Breast epithelium (tissue), 4 donors: ENCODE measurements around the gene CRELD2. TPM values are rescaled to one million over a fixed set of nuclear protein-coding genes. Genes with fewer than 3 reads are reported as not detected.

ENCODE experiments used
- DNase-seq, 2 donors: peaks; one replicate each; pipeline ENCODE4 v3.0.0-alpha.2; 2019; ENCODE audit warnings: low spot score in 2 of 2
- H3K27ac ChIP-seq, 2 donors: fragments of 200-600 bp; sonication (generic) in 1 of 2; one replicate each; pipeline ENCODE4 v1.5.1; 2016 to 2019; ENCODE audit warnings: mild to moderate bottlenecking in 1 of 2
- H3K27me3 ChIP-seq, 2 donors: fragments of 200-600 bp; sonication (generic) in 1 of 2; one replicate each; pipeline versions ENCODE4 v1.5.1 to v1.6.0; 2017 to 2019; ENCODE audit warnings: control low read depth in 1 of 2, mild to moderate bottlenecking in 1 of 2
- H3K36me3 ChIP-seq: fragments of 200-600 bp; one replicate; pipeline ENCODE4 v1.5.1; 2019
- H3K4me1 ChIP-seq, 2 donors: fragments of 200-600 bp; sonication (generic); one replicate each; pipeline ENCODE4 v1.5.1; 2016 to 2019; ENCODE audit warnings: control low read depth in 1 of 2
- H3K4me3 ChIP-seq, 3 donors: fragments of 200-600 bp; sonication (generic); 1 replicate in 2 of 3; 2 replicates in 1 of 3; pipeline ENCODE4 v1.5.1; 2016 to 2019; ENCODE audit warnings: mild to moderate bottlenecking in 3 of 3, moderate library complexity in 2 of 3
- H3K9me3 ChIP-seq, 2 donors: fragments of 200-600 bp; sonication (generic) in 1 of 2; one replicate each; pipeline ENCODE4 v1.5.1; 2016 to 2019; ENCODE audit warnings: control low read depth in 1 of 2
- POLR2A ChIP-seq: fragments of 450-650 bp; IDR thresholded peaks from one replicate; pipeline ENCODE4 v1.6.1; 2016; ENCODE audit warnings: antibody characterized with exemption, mild to moderate bottlenecking, moderate library complexity
- POLR2AphosphoS5 ChIP-seq, 3 donors: sonication (generic); formaldehyde crosslinking; IDR thresholded peaks; one replicate each; pipeline ENCODE4 v1.6.1; 2017; ENCODE audit warnings: antibody characterized with exemption in 3 of 3
- intact Hi-C: fragments of 100-400 bp; cut with DNase I; formaldehyde crosslinking; loops from one replicate; pipeline ENCODE4 v1.15.1; 2023; ENCODE audit warnings: low total_unique reads
- total RNA-seq, 3 donors: library from RNA; depleted of rRNA; stranded (reverse); fragments of >200 nt; gene quantifications; one replicate each; pipeline ENCODE4 v1.1.0, GENCODE V29; 2016
- TF ChIP-seq, protein P1 (sequence below), 3 donors: fragments of 450-650 bp; IDR thresholded peaks; one replicate each; pipeline ENCODE4 v1.5.1; 2016 to 2017; ENCODE audit warnings: antibody characterized with exemption in 3 of 3, mild to moderate bottlenecking in 3 of 3, moderate library complexity in 3 of 3

CRELD2 gene
- total RNA-seq, 3 donors from 2014 or later: 20.6 to 59.3 (median 39.5) TPM

DNA sequence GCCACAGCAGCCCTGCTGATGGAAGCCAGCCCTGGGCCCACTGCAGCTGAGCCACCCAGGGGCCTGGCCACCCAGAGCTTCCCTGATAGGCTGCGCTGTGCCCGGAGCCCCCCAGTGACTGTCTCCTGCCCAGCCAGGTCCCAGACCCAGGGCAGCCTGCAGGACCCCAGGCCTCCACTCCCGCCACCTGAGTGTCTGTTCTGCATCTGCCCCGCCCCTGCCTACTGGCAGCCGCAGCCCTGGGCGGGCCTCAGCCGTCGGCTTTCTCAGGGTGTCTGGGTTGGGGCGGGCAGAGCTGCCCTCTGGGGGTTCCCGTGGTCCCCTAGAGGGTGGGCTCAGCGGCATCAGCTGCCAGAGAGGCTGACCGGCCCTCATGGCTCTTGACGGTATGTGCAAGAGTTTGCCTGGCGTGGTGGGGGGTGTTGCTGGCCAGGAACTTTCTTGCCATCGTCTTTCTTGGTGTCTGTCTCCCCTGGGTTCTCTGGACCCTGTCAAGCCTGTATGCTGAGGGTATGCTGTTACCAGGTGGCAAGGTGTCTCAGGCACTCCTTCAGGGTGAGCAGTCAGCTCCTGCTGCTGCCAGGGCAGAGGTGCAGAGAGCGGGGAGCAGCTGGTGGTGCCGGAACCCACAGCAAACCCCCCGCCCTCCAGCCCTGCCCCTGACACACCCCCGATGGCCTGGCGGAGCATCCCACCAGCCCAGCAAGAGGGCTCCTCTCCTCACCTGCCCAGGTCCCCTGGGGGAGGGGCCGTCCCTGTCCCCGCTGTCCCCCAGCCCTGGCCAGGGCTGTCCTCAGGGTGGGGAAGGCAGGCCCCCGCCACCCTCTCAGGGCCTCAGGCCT lies 29.9 kb downstream of the CRELD2 start:
- Histone ChIP-seq H3K36me3 (no peaks in the 10 kb centered on the region), H3K9me3 (no peaks in the 10 kb centered on the region), H3K27ac (peak overlapping the region; percentile 99), H3K4me1 (peaks cover 15 to 51% of the 10 kb centered on the region in 2 donors), H3K4me3 (peak overlapping the region in 2 of 3 donors; percentile 51 to 66), H3K27me3 (no peaks in the 10 kb centered on the region)
- intact Hi-C loops: no loop called here
- no peak for DNase-seq
- no peak for TF ChIP-seq POLR2A
- TF ChIP-seq POLR2AphosphoS5 (IDR thresholded peaks at IDR 0.05): no peak
- TF ChIP-seq, protein P1, sequence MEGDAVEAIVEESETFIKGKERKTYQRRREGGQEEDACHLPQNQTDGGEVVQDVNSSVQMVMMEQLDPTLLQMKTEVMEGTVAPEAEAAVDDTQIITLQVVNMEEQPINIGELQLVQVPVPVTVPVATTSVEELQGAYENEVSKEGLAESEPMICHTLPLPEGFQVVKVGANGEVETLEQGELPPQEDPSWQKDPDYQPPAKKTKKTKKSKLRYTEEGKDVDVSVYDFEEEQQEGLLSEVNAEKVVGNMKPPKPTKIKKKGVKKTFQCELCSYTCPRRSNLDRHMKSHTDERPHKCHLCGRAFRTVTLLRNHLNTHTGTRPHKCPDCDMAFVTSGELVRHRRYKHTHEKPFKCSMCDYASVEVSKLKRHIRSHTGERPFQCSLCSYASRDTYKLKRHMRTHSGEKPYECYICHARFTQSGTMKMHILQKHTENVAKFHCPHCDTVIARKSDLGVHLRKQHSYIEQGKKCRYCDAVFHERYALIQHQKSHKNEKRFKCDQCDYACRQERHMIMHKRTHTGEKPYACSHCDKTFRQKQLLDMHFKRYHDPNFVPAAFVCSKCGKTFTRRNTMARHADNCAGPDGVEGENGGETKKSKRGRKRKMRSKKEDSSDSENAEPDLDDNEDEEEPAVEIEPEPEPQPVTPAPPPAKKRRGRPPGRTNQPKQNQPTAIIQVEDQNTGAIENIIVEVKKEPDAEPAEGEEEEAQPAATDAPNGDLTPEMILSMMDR (IDR thresholded peaks at IDR 0.05): no peak

DNA sequence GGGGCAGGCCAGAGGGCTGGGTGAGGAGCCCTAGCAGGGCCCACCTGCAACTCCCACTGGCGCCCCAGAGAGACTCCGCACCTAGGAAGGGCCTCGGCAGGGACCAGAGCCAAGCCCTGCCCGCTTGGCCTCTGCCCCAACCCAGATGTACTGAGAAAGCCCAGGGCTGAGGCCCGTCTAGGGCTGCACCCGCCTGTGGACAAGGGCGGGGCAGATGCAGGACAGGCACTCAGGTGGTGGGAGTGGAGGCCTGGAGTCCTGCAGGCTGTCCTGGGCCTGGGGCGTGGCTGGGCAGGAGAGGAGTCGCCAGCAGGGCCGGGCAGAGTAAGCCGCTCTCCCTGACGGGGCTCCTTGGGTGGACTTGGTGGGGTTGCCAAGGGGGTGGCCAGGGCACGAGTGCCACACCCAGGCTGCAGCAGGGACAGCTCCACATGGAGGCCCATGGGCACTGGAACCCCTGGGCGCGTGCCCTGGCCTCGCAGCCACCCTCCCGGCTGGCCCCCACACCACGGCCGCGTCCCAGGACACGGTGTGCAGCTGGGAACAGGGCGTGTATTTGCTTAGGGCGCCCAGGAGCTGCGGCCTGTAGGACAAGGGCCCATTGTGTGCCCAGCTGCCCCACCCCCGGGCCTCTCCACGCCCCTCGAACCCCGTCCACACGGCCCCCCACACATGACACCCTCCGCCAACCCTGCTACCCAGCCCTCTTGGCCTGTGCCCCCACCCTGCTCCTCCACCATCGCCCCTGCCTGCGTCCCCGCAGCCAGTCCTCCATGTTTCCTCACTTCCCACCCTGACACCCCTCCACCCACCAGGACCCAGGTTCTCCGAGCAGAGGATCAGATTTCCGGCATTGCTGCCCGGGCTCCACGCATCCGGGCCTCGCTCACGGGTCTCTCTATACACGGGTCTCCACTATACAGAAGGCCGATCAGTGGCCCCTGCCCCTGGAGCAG lies 30.8 kb downstream of the CRELD2 start:
- Histone ChIP-seq H3K9me3 (no peaks in the 10 kb centered on the region), H3K36me3 (no peaks in the 10 kb centered on the region), H3K27ac (peak overlapping the region; percentile 99), H3K4me3 (peak overlapping the region in 2 of 3 donors; percentile 51 to 66), H3K4me1 (peaks cover 17 to 59% of the 10 kb centered on the region in 2 donors), H3K27me3 (no peaks in the 10 kb centered on the region)
- peak; percentile 88 to 91 for DNase-seq
- intact Hi-C loops: no loop called here
- peak; percentile 27 for TF ChIP-seq POLR2A
- TF ChIP-seq, protein P1 (IDR thresholded peaks at IDR 0.05): no peak
- peak in 1 of 3 donors; percentile 63 for TF ChIP-seq POLR2AphosphoS5 (IDR thresholded peaks at IDR 0.05)

DNA sequence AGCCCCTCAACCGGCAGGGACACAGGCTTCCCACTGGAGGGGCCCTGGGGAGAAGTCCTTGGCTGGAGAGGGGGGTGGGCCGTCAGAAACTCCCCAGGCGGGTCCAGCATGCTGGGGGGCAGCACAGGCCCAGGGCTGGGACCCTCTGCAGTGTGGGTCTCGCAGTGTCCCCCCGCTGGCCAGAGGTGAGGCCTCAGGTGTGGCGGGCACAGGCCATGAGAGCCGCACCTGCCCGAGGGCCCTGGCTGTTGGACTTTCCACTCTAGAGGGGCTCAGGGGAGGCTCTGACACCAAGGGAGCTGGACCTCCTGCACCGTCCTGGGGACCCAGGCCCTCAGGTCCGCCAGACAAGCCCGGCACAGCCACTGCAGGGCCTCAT lies 31.5 kb downstream of the CRELD2 start:
- intact Hi-C loops: loop anchor here (10.0 kb wide), 1 partner anchor 235 kb away; the partner anchor contains the start of gene TRABD
- H3K27ac ChIP-seq: peak overlapping the region; percentile 99
- H3K4me3 ChIP-seq: peak overlapping the region in 1 of 3 donors; percentile 3
- TF ChIP-seq, protein P1 (IDR thresholded peaks at IDR 0.05): no peak
- TF ChIP-seq POLR2A: no peak
- no peak for TF ChIP-seq POLR2AphosphoS5 (IDR thresholded peaks at IDR 0.05)
- no peaks in the 10 kb centered on the region for H3K9me3 ChIP-seq
- H3K36me3 ChIP-seq: no peaks in the 10 kb centered on the region
- H3K4me1 ChIP-seq: peaks cover 23 to 64% of the 10 kb centered on the region in 2 donors
- no peak for DNase-seq
- no peaks in the 10 kb centered on the region for H3K27me3 ChIP-seq

DNA sequence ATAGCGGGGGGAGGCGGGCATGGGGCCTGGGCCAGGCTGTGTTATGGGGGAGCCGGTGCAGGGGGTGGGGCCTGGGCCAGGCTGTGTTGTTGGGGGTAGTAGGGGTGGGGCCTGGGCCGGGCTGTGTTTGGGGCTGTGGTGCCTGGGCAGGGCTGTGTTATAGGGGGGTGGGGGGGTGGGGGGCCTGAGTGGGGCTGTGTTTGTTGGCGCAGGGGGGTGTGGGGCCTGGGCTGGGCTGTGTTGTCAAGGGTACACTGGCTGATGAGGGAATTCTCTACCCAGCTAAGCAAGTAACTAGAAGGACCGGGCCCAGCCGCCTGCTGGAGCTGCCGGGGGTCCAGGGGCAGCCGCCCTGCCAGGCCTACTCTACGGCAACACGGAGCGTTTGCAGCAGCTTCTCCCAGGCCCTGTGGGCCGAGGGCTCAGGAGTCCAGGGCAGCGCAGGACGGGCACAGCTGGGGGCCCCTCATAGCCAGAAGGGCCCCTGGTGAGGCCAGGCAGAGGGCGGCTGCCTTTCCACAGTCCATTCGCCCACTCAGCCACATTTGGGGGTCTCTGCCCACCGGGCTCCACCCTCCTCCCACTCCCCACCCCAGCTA lies 32.1 kb downstream of the CRELD2 start:
- Histone ChIP-seq H3K27ac (peak overlapping the region; percentile 99), H3K27me3 (no peaks in the 10 kb centered on the region), H3K4me1 (peaks cover 28 to 68% of the 10 kb centered on the region in 2 donors), H3K36me3 (no peaks in the 10 kb centered on the region), H3K9me3 (no peaks in the 10 kb centered on the region), H3K4me3 (no peak overlapping the region)
- no peak for TF ChIP-seq POLR2AphosphoS5 (IDR thresholded peaks at IDR 0.05)
- TF ChIP-seq, protein P1 (IDR thresholded peaks at IDR 0.05): no peak
- TF ChIP-seq POLR2A: no peak
- intact Hi-C loops: loop anchor here (10.0 kb wide), 1 partner anchor 234 kb away; the partner anchor contains the start of gene TRABD
- DNase-seq: no peak
